CD4-positive, alpha-beta T cell treated with Interleukin-15 for 1 hour (primary cell): ENCODE data around the gene CARHSP1.
"Not testable (repeated sequence)": the region's sequence is repeated elsewhere in the genome, so short reads cannot be mapped to it uniquely, and the experiment has no call there.

ENCODE experiments used
- DNase-seq: peaks from one replicate; pipeline ENCODE4 v3.0.0-alpha.2; 2020

The CARHSP1 gene

GRCh38 chr16:8868416-8869211 lies at the start of gene CARHSP1:
TSS of gene CARHSP1 (minus strand) at chr16:8869006. CDS start at chr16:8859328, 9,678 bp downstream.
- DNase-seq: peak; percentile 86

- not testable (repeated sequence) for DNase-seq
These were observed 48.5 kb upstream of the CARHSP1 start for GRCh38 chr16:8917336-8917735.

GRCh38 chr16:8916541-8917225 lies 47.9 kb upstream of the CARHSP1 start:
- DNase-seq: no peak

- DNase-seq: no peak
These were observed 47.0 kb upstream of the CARHSP1 start for GRCh38 chr16:8915722-8916301.

GRCh38 chr16:8914098-8914497 lies 45.3 kb upstream of the CARHSP1 start:
- no peak for DNase-seq

GRCh38 chr16:8912793-8913192 lies 44.0 kb upstream of the CARHSP1 start:
- DNase-seq: no peak

GRCh38 chr16:8910811-8911210 lies 42.0 kb upstream of the CARHSP1 start:
- DNase-seq: no peak

GRCh38 chr16:8908810-8909468 lies 40.1 kb upstream of the CARHSP1 start:
- DNase-seq: no peak

GRCh38 chr16:8907096-8907495 lies 38.3 kb upstream of the CARHSP1 start:
- DNase-seq: no peak

GRCh38 chr16:8905795-8906591 lies 37.2 kb upstream of the CARHSP1 start:
- no peak for DNase-seq

GRCh38 chr16:8905168-8905762 lies 36.5 kb upstream of the CARHSP1 start:
- DNase-seq: no peak

- DNase-seq: no peak
These were observed 35.2 kb upstream of the CARHSP1 start for GRCh38 chr16:8904018-8904430.

GRCh38 chr16:8903004-8903403 lies 34.2 kb upstream of the CARHSP1 start:
- DNase-seq: no peak

GRCh38 chr16:8901320-8901861 lies 32.6 kb upstream of the CARHSP1 start:
- no peak for DNase-seq

- DNase-seq: no peak
These were observed 31.5 kb upstream of the CARHSP1 start for GRCh38 chr16:8900343-8900742.

GRCh38 chr16:8899709-8900317 lies 31.0 kb upstream of the CARHSP1 start:
- DNase-seq: no peak

- DNase-seq: no peak
These were observed 30.0 kb upstream of the CARHSP1 start for GRCh38 chr16:8898660-8899318.

GRCh38 chr16:8894736-8895334 lies 26.0 kb upstream of the CARHSP1 start:
- DNase-seq: no peak

GRCh38 chr16:8893976-8894690 lies 25.3 kb upstream of the CARHSP1 start:
- DNase-seq: no peak

GRCh38 chr16:8893426-8893825 lies 24.6 kb upstream of the CARHSP1 start:
- DNase-seq: no peak
